Measurements from ENCODE around the gene TRERF1.

Gene TRERF1

GRCh38 chr6:42307141-42307470, 144.6 kb downstream of the TRERF1 start:
- no peak for TF ChIP-seq CTCF (conservative IDR thresholded peaks at IDR 0.05; ENCODE audit: low read depth, low read length)
- no peak for DNase-seq (ENCODE audit: low read depth)
- no peak overlapping the region for H3K4me3 ChIP-seq (ENCODE audit: low read length)

GRCh38 chr6:42306439-42307140, 145.1 kb downstream of the TRERF1 start:
- DNase-seq (ENCODE audit: low read depth), result no peak
- TF ChIP-seq CTCF (conservative IDR thresholded peaks at IDR 0.05; ENCODE audit: low read depth, low read length), result no peak
- H3K4me3 ChIP-seq (ENCODE audit: low read length), result no peak overlapping the region

GRCh38 chr6:42304053-42304712, 147.5 kb downstream of the TRERF1 start:
- DNase-seq (ENCODE audit: low read depth), result peak; percentile 25
- no peak overlapping the region for H3K4me3 ChIP-seq (ENCODE audit: low read length)
- TF ChIP-seq CTCF (conservative IDR thresholded peaks at IDR 0.05; ENCODE audit: low read depth, low read length), result no peak

DNA sequence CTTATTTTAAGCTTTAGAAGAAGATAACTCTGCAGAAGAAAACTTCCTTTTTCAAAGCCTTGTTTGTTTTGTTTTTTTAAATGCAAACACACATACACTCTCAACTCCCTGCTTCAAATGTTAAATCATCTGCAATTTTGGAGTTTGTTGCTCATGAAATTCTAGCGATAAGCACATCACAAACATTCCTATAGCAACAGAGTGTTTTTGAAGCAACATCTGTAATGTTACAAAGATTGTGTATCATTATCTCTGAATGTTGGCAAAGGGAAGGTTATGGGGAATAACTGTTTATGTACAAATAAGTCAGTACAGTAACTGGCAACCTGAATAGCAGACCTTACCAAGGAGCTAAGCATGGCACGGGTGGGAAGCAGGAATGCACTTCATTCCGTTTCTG, 149.3 kb downstream of the TRERF1 start:
- no peak for DNase-seq (ENCODE audit: low read depth)
- H3K4me3 ChIP-seq (ENCODE audit: low read length), result no peak overlapping the region
- no peak for TF ChIP-seq CTCF (conservative IDR thresholded peaks at IDR 0.05; ENCODE audit: low read depth, low read length)

GRCh38 chr6:42301986-42302385, 149.7 kb downstream of the TRERF1 start:
- H3K4me3 ChIP-seq (ENCODE audit: low read length), result no peak overlapping the region
- no peak for DNase-seq (ENCODE audit: low read depth)
- no peak for TF ChIP-seq CTCF (conservative IDR thresholded peaks at IDR 0.05; ENCODE audit: low read depth, low read length)

- H3K4me3 ChIP-seq (ENCODE audit: low read length), result no peak overlapping the region
- TF ChIP-seq CTCF (conservative IDR thresholded peaks at IDR 0.05; ENCODE audit: low read depth, low read length), result no peak
- no peak for DNase-seq (ENCODE audit: low read depth)
Observed at GRCh38 chr6:42300701-42301100, 151.0 kb downstream of the TRERF1 start.

GRCh38 chr6:42300185-42300584, 151.5 kb downstream of the TRERF1 start:
- H3K4me3 ChIP-seq (ENCODE audit: low read length), result no peak overlapping the region
- TF ChIP-seq CTCF (conservative IDR thresholded peaks at IDR 0.05; ENCODE audit: low read depth, low read length), result no peak
- no peak for DNase-seq (ENCODE audit: low read depth)

All from retinal pigment epithelial cell (primary cell).